Skeletal muscle satellite cell (primary cell): Measurements from ENCODE around the gene TAF4. TPM values are rescaled to one million over a fixed set of nuclear protein-coding genes. Genes with fewer than 3 reads are reported as not detected.

ENCODE experiments used
- H3K27me3 ChIP-seq: 2 replicates; pipeline ENCODE4 v1.7.0; 2013; ENCODE audit warnings: low read length; ENCODE audit not compliant: control insufficient read depth, insufficient read depth
- H3K36me3 ChIP-seq: 2 replicates; pipeline ENCODE4 v1.7.0; 2013; ENCODE audit warnings: mild to moderate bottlenecking, control low read depth, low read length; ENCODE audit not compliant: insufficient read depth
- H3K4me1 ChIP-seq: 2 replicates; pipeline ENCODE4 v1.7.0; 2013; ENCODE audit warnings: low read length; ENCODE audit not compliant: control insufficient read depth, insufficient read depth
- H3K4me2 ChIP-seq: 2 replicates; pipeline ENCODE4 v1.7.0; 2013; ENCODE audit warnings: mild to moderate bottlenecking, low read length
- H3K4me3 ChIP-seq: 2 replicates; pipeline ENCODE4 v1.7.0; 2013; ENCODE audit warnings: low read length
- H3K9ac ChIP-seq: 2 replicates; pipeline ENCODE4 v1.7.0; 2013; ENCODE audit warnings: mild to moderate bottlenecking, low read depth, low read length, moderate library complexity
- H3K9me3 ChIP-seq: replicated peaks from 2 replicates; pipeline ENCODE4 v1.7.0; 2013; ENCODE audit warnings: mild to moderate bottlenecking, control low read depth, low read length
- total RNA-seq: library from RNA; depleted of rRNA; stranded (reverse); fragments of >200 nt; gene quantifications from 2 replicates; pipeline ENCODE4 v1.2.3, GENCODE V29; 2012; rRNA removed

The TAF4 gene, protein sequence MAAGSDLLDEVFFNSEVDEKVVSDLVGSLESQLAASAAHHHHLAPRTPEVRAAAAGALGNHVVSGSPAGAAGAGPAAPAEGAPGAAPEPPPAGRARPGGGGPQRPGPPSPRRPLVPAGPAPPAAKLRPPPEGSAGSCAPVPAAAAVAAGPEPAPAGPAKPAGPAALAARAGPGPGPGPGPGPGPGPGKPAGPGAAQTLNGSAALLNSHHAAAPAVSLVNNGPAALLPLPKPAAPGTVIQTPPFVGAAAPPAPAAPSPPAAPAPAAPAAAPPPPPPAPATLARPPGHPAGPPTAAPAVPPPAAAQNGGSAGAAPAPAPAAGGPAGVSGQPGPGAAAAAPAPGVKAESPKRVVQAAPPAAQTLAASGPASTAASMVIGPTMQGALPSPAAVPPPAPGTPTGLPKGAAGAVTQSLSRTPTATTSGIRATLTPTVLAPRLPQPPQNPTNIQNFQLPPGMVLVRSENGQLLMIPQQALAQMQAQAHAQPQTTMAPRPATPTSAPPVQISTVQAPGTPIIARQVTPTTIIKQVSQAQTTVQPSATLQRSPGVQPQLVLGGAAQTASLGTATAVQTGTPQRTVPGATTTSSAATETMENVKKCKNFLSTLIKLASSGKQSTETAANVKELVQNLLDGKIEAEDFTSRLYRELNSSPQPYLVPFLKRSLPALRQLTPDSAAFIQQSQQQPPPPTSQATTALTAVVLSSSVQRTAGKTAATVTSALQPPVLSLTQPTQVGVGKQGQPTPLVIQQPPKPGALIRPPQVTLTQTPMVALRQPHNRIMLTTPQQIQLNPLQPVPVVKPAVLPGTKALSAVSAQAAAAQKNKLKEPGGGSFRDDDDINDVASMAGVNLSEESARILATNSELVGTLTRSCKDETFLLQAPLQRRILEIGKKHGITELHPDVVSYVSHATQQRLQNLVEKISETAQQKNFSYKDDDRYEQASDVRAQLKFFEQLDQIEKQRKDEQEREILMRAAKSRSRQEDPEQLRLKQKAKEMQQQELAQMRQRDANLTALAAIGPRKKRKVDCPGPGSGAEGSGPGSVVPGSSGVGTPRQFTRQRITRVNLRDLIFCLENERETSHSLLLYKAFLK
- total RNA-seq, result 3.7 and 6.8 TPM in 2 replicates

DNA sequence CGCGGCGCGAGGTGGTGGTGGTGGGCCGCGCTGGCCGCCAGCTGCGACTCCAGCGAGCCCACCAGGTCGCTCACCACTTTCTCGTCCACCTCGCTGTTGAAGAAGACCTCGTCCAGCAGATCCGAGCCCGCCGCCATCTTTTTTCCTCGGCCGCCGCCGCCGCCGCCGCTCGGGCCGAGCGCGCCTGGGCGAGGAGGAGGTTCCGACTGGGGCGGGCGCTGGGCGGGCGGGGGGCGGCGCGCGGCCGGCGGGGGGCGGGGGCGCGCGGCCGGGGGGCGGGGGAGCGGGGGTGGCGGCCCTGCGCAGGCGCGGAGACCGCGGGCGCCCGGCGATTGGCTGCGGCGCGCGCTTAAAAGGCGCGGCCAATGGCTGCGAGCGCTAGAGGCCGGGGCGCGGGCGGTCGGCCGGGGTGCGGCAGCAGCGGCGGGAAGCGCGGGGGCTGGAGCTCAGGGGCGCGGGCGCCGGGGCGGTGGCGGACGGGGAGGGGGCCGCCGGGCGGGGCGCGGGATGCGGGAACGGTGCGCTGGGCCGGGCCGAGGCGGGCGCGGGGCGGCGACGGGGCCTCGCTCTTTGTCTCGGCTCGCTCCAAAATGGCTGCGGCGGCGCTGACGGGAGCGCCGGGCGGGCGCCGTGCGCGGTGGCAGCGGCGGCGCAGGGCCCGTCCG is at the start of gene TAF4:
TAF4 (minus strand) TSS at position 208 of the 665 bp plus-strand sequence; CDS start at position 137, 71 bp downstream.
- peak within 1 kb of the TSS; percentile 87 for H3K9ac ChIP-seq
- no peaks in the 10 kb centered on the region for H3K9me3 ChIP-seq
- H3K4me1 ChIP-seq, result peaks cover 26% of the 10 kb centered on the region
- H3K4me2 ChIP-seq, result peak within 1 kb of the TSS; percentile 99
- peak within 1 kb of the TSS; percentile 87 for H3K4me3 ChIP-seq
- H3K36me3 ChIP-seq, result no peaks in the 10 kb centered on the region
- peaks cover 2% of the 10 kb centered on the region for H3K27me3 ChIP-seq

DNA sequence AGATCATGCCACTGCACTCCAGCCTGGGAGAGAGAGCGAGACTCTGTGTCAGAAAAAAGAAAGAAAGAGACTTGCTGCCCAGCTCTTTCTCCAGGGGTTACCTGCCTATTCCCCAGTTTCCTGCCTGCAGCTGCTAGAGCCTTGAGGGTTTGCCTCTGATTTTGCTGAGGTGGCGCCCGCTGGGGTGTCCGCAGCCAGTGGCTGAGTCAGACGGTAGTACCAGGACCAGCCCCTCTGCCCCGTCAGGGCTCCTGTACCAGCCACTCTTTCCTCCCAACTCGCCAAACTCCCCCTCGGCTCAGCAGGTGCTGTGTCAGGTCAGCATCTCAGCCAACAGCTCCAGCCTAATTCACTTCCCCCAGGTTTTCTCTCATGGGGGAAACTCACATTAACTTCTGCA is 49.2 kb upstream of the TAF4 start:
- Histone ChIP-seq H3K4me2 (no peak overlapping the region), H3K4me1 (no peaks in the 10 kb centered on the region), H3K4me3 (no peak overlapping the region), H3K27me3 (peaks cover 41% of the 10 kb centered on the region), H3K9ac (no peak overlapping the region), H3K9me3 (peaks cover 17% of the 10 kb centered on the region), H3K36me3 (no peaks in the 10 kb centered on the region)

DNA sequence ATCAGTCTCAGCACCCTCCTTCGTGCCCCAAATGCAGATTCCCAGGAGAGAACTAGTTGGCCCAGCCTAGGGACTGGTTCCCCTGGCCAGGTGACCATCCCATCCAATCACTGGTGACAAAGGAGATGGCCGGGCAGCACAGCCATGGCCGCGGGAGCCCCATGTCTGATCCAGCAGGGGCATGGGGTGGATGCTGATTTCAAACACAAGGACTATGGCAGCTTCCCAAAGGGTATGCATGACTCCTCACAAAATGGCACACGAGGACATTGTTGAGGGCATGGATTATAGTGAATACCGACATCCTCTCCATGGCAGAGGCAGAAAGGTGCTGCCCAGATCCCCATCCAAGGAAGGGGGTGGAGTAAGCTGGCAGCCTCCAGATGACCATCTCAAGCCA is 46.7 kb upstream of the TAF4 start:
- Histone ChIP-seq H3K4me2 (no peak overlapping the region), H3K4me1 (no peaks in the 10 kb centered on the region), H3K9ac (no peak overlapping the region), H3K9me3 (peaks cover 28% of the 10 kb centered on the region), H3K4me3 (no peak overlapping the region), H3K27me3 (peaks cover 19% of the 10 kb centered on the region), H3K36me3 (no peaks in the 10 kb centered on the region)

DNA sequence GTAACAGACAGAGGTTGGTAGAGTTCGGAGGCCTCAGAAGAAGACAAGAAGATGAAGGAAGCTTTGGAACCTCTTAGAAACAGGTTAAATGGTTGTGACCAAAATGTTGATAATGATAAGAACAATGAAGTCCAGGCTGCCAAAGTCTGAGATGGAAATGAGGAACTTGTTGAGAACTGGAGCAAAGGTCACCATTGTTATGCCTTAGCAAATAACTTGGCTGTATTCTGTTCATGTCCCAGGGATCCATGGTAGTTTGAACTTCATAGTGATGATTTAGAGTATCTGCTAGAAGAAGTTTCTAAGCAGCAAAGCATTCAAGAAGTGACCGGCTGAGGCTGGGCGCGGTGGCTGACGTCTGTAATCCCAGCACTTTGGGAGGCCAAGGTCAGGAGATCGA is 45.5 kb upstream of the TAF4 start:
- peaks cover 10% of the 10 kb centered on the region for H3K27me3 ChIP-seq
- H3K9ac ChIP-seq, result no peak overlapping the region
- H3K36me3 ChIP-seq, result no peaks in the 10 kb centered on the region
- no peaks in the 10 kb centered on the region for H3K4me1 ChIP-seq
- H3K4me3 ChIP-seq, result no peak overlapping the region
- H3K4me2 ChIP-seq, result no peak overlapping the region
- peaks cover 29% of the 10 kb centered on the region for H3K9me3 ChIP-seq

DNA sequence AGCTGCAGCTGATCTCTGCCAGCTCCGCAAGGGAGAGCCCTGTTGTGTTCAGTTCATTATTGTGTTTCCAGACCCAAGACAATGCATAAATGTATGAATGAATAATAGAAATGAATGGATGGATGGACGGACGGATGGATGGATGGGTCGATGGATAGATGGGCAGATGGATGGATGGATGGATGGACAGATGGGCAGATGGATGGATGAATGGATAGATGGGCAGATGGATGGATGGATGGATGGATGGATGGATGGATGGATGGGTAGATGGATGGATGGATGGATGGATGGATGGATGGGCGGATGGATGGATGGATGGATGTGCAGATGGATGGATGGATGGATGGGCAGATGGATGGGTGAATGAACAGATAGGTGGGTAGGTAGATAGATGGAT is 39.9 kb upstream of the TAF4 start:
- Histone ChIP-seq H3K9me3 (peaks cover 26% of the 10 kb centered on the region), H3K36me3 (no peaks in the 10 kb centered on the region), H3K27me3 (peaks cover 6% of the 10 kb centered on the region), H3K4me2 (no peak overlapping the region), H3K4me1 (no peaks in the 10 kb centered on the region), H3K4me3 (no peak overlapping the region), H3K9ac (no peak overlapping the region)

DNA sequence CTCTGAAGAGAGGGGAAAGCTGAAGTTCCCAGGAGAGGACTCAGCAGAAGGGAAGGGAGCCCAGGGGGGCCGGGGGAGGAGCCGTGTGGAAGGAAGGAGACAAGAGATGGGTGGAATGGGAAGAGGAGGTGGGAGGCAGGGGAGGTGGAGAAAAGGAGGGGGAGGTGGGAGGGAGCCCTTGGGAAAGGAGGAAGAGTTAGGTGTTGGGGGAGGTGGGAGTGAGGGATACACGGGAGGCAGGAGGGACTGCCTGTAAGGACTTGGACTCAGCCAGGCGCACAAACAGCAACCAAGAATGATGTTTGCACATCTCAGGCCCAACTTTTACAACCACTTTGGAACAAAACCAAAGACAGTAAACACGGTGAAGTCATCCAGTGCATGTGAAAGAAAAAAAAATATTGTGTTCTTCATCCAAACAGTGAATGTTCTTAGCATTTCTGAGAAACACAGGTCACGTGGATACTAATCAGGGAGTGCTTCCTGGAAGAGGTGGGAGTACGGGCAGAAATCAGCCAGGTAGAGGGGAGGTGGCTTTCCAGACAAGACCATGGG is 39.2 kb upstream of the TAF4 start:
- no peaks in the 10 kb centered on the region for H3K36me3 ChIP-seq
- no peak overlapping the region for H3K9ac ChIP-seq
- H3K4me3 ChIP-seq, result no peak overlapping the region
- H3K27me3 ChIP-seq, result peaks cover 6% of the 10 kb centered on the region
- H3K9me3 ChIP-seq, result peaks cover 22% of the 10 kb centered on the region
- no peaks in the 10 kb centered on the region for H3K4me1 ChIP-seq
- H3K4me2 ChIP-seq, result no peak overlapping the region

DNA sequence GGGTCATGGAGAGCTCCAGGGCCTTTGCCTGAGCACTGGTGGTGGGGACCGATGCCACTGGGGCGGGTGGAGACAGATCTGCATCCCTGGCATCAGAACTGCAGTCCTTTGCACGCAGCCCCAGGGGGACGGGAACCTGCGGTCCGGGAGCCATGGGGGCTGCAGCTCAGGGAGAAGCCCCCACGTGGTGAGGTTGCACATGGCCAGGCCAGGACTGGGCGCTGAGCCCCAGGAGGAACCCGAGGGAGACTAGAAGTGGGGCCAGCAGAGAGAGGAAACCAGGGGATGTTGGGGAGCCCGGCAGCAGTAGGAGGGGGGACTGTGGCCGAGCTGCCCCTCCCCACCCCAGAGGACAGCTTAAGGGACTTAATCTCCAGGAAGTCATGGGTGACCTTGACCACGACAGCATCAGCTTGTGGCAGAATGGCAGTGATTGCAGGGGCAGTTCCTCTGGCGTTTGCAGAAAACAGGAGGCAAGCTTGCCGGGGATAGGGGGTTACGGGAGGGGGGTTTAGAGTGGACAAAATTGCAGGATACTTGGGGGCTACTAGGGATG is 38.6 kb upstream of the TAF4 start:
- peaks cover 6% of the 10 kb centered on the region for H3K27me3 ChIP-seq
- no peak overlapping the region for H3K9ac ChIP-seq
- H3K36me3 ChIP-seq, result no peaks in the 10 kb centered on the region
- H3K4me2 ChIP-seq, result no peak overlapping the region
- no peak overlapping the region for H3K4me3 ChIP-seq
- no peaks in the 10 kb centered on the region for H3K4me1 ChIP-seq
- peaks cover 21% of the 10 kb centered on the region for H3K9me3 ChIP-seq

DNA sequence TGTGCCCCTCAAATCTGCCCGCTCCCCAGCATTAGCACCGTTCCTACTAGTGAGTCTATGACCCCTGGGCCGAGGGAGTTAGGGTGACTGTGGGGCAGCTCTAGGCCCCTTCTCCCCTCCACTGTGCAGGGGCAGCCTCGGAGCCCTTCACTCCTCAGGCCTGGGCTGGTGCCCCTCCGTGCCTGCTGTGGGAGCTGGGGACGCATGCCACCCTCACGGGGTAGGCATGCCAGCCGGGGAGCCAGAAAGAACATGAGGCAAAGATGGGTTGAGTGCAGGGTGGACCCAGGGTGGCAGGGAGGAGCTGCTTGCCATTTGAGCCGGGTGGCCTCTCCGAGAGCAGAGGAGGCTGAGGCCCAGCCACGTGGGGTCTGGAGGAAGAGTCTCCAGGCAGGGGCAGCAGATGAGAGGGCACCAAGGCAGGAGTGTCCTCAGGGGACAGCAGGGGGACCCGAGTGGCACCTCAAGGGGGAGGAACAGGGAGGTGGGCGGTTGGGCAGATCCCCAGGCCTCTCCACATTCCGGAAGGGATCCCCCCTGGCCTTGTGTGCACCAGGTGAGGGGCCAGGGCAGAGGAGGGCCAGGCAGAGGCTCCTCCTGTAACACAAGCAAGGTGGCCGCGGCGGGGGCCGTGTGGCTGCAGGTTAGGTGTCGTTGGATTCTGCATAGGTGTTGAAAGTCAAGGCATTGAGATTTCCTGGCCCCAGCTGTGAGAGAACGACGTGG is 38.0 kb upstream of the TAF4 start:
- no peak overlapping the region for H3K9ac ChIP-seq
- no peaks in the 10 kb centered on the region for H3K36me3 ChIP-seq
- peaks cover 18% of the 10 kb centered on the region for H3K9me3 ChIP-seq
- no peaks in the 10 kb centered on the region for H3K4me1 ChIP-seq
- H3K4me3 ChIP-seq, result no peak overlapping the region
- H3K27me3 ChIP-seq, result peaks cover 6% of the 10 kb centered on the region
- H3K4me2 ChIP-seq, result no peak overlapping the region

DNA sequence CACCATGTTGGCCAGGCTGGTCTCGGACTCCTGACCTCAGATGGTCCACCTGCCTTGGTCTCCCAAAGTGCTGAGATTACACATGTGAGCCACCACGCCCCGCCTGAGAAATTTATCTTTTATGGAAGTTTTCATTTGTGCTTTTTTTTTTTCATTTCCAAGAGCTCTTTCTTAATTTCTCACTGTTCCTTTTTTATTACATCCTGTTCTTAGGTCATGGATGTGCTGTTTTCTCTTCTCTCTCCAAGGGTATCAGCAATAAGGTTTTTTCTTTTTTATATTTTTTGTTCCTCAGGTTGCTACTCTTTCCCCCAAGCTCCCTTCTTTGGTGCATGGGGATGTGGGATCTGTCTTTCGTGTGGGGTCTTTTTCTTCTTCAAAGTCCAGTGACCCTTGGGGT is 35.4 kb upstream of the TAF4 start:
- H3K9me3 ChIP-seq, result peaks cover 7% of the 10 kb centered on the region
- no peak overlapping the region for H3K4me3 ChIP-seq
- H3K4me1 ChIP-seq, result no peaks in the 10 kb centered on the region
- H3K27me3 ChIP-seq, result peaks cover 9% of the 10 kb centered on the region
- no peak overlapping the region for H3K9ac ChIP-seq
- H3K36me3 ChIP-seq, result no peaks in the 10 kb centered on the region
- H3K4me2 ChIP-seq, result no peak overlapping the region

DNA sequence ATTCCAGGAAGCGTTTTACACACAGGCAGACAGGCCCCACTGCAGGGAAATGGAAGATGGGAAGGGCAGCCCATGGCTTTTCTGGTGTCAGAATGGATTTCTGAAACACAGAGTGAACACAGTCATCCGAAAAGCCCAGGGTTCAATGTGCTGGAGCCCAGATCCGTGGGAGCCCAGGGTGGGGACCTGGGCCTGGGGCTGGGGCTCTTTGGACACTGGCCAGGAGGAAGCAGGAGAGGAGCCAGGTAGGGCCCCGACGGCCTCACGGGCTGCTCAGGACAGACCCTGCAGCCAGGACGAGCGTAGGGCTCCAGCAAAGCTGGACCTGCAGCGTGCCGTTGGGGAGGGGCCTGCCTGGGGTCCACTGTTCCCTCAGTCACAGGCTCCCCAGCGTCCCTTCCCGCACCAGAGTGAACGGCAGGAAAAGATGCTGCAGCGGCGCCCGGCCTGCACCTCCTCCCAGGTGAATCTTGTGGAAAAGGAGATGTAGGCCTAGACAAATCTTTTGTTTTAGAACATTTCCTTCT is 32.3 kb upstream of the TAF4 start:
- H3K27me3 ChIP-seq, result peaks cover 16% of the 10 kb centered on the region
- H3K9ac ChIP-seq, result no peak overlapping the region
- H3K4me1 ChIP-seq, result no peaks in the 10 kb centered on the region
- peaks cover 7% of the 10 kb centered on the region for H3K9me3 ChIP-seq
- no peaks in the 10 kb centered on the region for H3K36me3 ChIP-seq
- no peak overlapping the region for H3K4me3 ChIP-seq
- no peak overlapping the region for H3K4me2 ChIP-seq
